SIG-M5 (cell line): ENCODE results near the gene ERN2.

Experiments used
- DNase-seq: peaks from one replicate; lab custom pipeline; 2025; lab: John Stamatoyannopoulos, UW

ERN2 gene

DNA sequence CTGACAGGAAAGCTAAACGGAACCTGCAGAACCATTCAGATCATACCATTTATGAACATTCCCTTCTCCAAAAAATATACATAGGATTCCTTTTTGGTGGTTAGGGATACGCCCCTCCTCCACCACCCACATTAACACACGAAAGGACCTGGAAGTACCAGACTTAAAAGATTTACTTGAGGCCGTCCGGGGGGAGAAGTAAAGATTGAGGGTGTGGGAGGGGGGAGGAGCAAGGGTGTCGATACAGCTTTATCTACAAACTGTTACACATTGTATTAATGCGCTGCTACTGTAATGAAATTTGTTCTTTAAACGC, 72.4 kb downstream of the ERN2 start:
- no peak for DNase-seq
